ENCODE data around the gene ARHGEF11. TPM values are rescaled to one million over a fixed set of nuclear protein-coding genes. Genes with fewer than 3 reads are reported as not detected.

The ARHGEF11 gene
- total and polyA plus RNA-seq, 2 of the 4 experiments (the other 2 are of a cell fraction): 16.8 to 17.2 TPM

- intact Hi-C loops (cut with micrococcal nuclease) (no loop called here), in situ Hi-C loops (cut with MboI; ENCODE audit: low sequenced_read_pairs) (no loop called here), dilution Hi-C loops (cut with HindIII; ENCODE audit: low sequenced_read_pairs, unreplicated experiment) (no loop called here)
- Histone ChIP-seq H4K91ac (ENCODE audit: insufficient read depth, low read depth, low read length) (no peak overlapping the region), H3K14ac (replicated peaks; ENCODE audit: low read depth, low read length) (no peak overlapping the region), H3K18ac (ENCODE audit: low read depth, low read length) (no peak overlapping the region), H3K4ac (ENCODE audit: low read depth, low read length) (no peak overlapping the region), H2BK120ac (ENCODE audit: low read depth, low read length) (no peak overlapping the region), H3K9me1 (ENCODE audit: insufficient read depth, low read length) (no peaks in the 10 kb centered on the region; the same call in 1 of the 2 replicates), H3K36me3 (ENCODE audit: control insufficient read depth, insufficient read depth, low read length) (no peaks in the 10 kb centered on the region), H3K9ac (ENCODE audit: low read depth, low read length) (no peak overlapping the region), H3K4me3 (ENCODE audit: insufficient read depth, low read depth, low read length) (no peak overlapping the region), H3K56ac (ENCODE audit: extremely low read depth, insufficient read depth, low read length) (no peak overlapping the region), H3K23ac (ENCODE audit: low read depth, low read length) (no peak overlapping the region), H3K27me3 (ENCODE audit: control insufficient read depth, insufficient read depth, low read length) (no peaks in the 10 kb centered on the region), H3K27ac (ENCODE audit: insufficient read depth, low read length) (no peak overlapping the region), H4K20me1 (ENCODE audit: insufficient read depth, low read length) (peaks cover 20% of the 10 kb centered on the region; the same call in 1 of the 2 replicates), H2AK9ac (replicated peaks; ENCODE audit: low read depth, low read length, poor library complexity) (no peak overlapping the region), H3K9me3 (ENCODE audit: control insufficient read depth, insufficient read depth, low read length) (no peaks in the 10 kb centered on the region), H2BK5ac (ENCODE audit: low read depth, low read length, poor library complexity, severe bottlenecking) (no peak overlapping the region), H2AFZ (replicated peaks; ENCODE audit: low read length, poor library complexity) (no peak overlapping the region), H4K8ac (ENCODE audit: low read depth in 2 of 2, low read length in 2 of 2) (no peak overlapping the region), H2BK15ac (ENCODE audit: low read depth, low read length) (no peak overlapping the region), H3K4me2 (ENCODE audit: low read depth, low read length) (no peak overlapping the region), H3K79me1 (ENCODE audit: low read depth in 1 of 2, low read length in 2 of 2) (peaks cover 40 to 64% of the 10 kb centered on the region in 2 experiments), H2BK20ac (ENCODE audit: low read depth, low read length) (no peak overlapping the region), H4K5ac (ENCODE audit: low read depth, low read length) (no peak overlapping the region), H2AK5ac (ENCODE audit: low read depth, low read length) (no peak overlapping the region), H3K4me1 (ENCODE audit: control insufficient read depth, insufficient read depth, low read length) (peaks cover 7% of the 10 kb centered on the region)
- no TSS peak for BruUV-seq (replicated peaks)
- ChIA-PET CTCF (no interaction called here), POLR2A (ENCODE audit: unreplicated experiment) (no interaction called here)
- WGBS, 2 experiments (ENCODE audit: extremely low coverage in 2 of 2, insufficient read length in 1 of 2): no CpG with 5 or more reads among the region's 1 CpG
- ATAC-seq (ENCODE audit: low read depth) (peak; percentile 63), DNase-seq (peak; percentile 29)
- TF ChIP-seq RCOR1 (IDR thresholded peaks at IDR 0.05; ENCODE audit: insufficient replicate concordance, low read length): no peak
- TF ChIP-seq ELK1 (IDR thresholded peaks at IDR 0.05; ENCODE audit: borderline replicate concordance, low read depth, low read length): no peak
- TF ChIP-seq POLR2A (IDR thresholded peaks at IDR 0.05; ENCODE audit: low read depth, low read length): no peak
- no peak for TF ChIP-seq CTCF (conservative IDR thresholded peaks at IDR 0.05; ENCODE audit: low read depth, low read length)
- TF ChIP-seq MAZ (IDR thresholded peaks at IDR 0.05; ENCODE audit: borderline replicate concordance, low read depth, low read length): no peak
- no peak for TF ChIP-seq CEBPB (IDR thresholded peaks at IDR 0.05; ENCODE audit: low read depth, low read length)
- TF ChIP-seq USF2 (IDR thresholded peaks at IDR 0.05; ENCODE audit: low read depth, low read length): no peak
- TF ChIP-seq MXI1 (IDR thresholded peaks at IDR 0.05; ENCODE audit: borderline replicate concordance, low read depth, low read length): no peak
Observed at GRCh38 chr1:157001304-157001703, 44.2 kb downstream of the ARHGEF11 start.

All from IMR-90 (cell line).